ENCODE data around the gene ABCB4.
A peak's percentile ranks its signal among the peaks of the same experiment; 100 is the strongest.
"Not testable (repeated sequence)": the region's sequence is repeated elsewhere in the genome, so short reads cannot be mapped to it uniquely, and the experiment has no call there.

Gene ABCB4

GRCh38 chr7:87474533-87475358 lies 734 bp downstream of the ABCB4 start:
- no peak for DNase-seq

GRCh38 chr7:87473986-87474385 lies 1.5 kb downstream of the ABCB4 start:
- no peak for DNase-seq

GRCh38 chr7:87473192-87473591 lies 2.3 kb downstream of the ABCB4 start:
- no peak for DNase-seq

- DNase-seq = no peak
These were observed 4.0 kb downstream of the ABCB4 start for GRCh38 chr7:87471473-87471872.

- not testable (repeated sequence) for DNase-seq
These were observed 6.3 kb downstream of the ABCB4 start for GRCh38 chr7:87469204-87469603.

GRCh38 chr7:87465534-87465880 lies 10.0 kb downstream of the ABCB4 start:
- not testable (repeated sequence) for DNase-seq

- peak; percentile 70 for DNase-seq
These were observed 10.5 kb downstream of the ABCB4 start for GRCh38 chr7:87464830-87465533.

- DNase-seq = no peak
These were observed 11.5 kb downstream of the ABCB4 start for GRCh38 chr7:87463982-87464381.

GRCh38 chr7:87460444-87460843 lies 15.0 kb downstream of the ABCB4 start:
- DNase-seq = not testable (repeated sequence)

GRCh38 chr7:87459941-87460340 lies 15.5 kb downstream of the ABCB4 start:
- DNase-seq = no peak

GRCh38 chr7:87458148-87458547 lies 17.3 kb downstream of the ABCB4 start:
- no peak for DNase-seq

- DNase-seq = no peak
These were observed 19.2 kb downstream of the ABCB4 start for GRCh38 chr7:87456247-87456646.

- no peak for DNase-seq
These were observed 23.2 kb downstream of the ABCB4 start for GRCh38 chr7:87452279-87452678.

- no peak for DNase-seq
These were observed 24.3 kb downstream of the ABCB4 start for GRCh38 chr7:87451187-87451586.

- DNase-seq = no peak
These were observed 24.8 kb downstream of the ABCB4 start for GRCh38 chr7:87450706-87451105.

- peak; percentile 11 for DNase-seq
These were observed 27.1 kb downstream of the ABCB4 start for GRCh38 chr7:87448388-87448787.

- no peak for DNase-seq
These were observed 28.3 kb downstream of the ABCB4 start for GRCh38 chr7:87447116-87447635.

- no peak for DNase-seq
These were observed 29.6 kb downstream of the ABCB4 start for GRCh38 chr7:87445897-87446296.

- no peak for DNase-seq
These were observed 39.9 kb downstream of the ABCB4 start for GRCh38 chr7:87435546-87435945.

GRCh38 chr7:87432536-87432935 lies 42.9 kb downstream of the ABCB4 start:
- DNase-seq = no peak

- no peak for DNase-seq
These were observed 48.2 kb downstream of the ABCB4 start for GRCh38 chr7:87427288-87427687.

- DNase-seq = no peak
These were observed 49.3 kb downstream of the ABCB4 start for GRCh38 chr7:87426160-87426559.

- no peak for DNase-seq
These were observed 51.4 kb downstream of the ABCB4 start for GRCh38 chr7:87424075-87424474.

GRCh38 chr7:87420173-87420572 lies 55.3 kb downstream of the ABCB4 start:
- DNase-seq = no peak
